Keratinocyte (primary cell): ENCODE measurements around the gene NR3C2. TPM values are rescaled to one million over a fixed set of nuclear protein-coding genes. Genes with fewer than 3 reads are reported as not detected.

Experiments used
- DNase-seq: peaks from one replicate; pipeline ENCODE4 v3.0.0-alpha.2; 2011; ENCODE audit warnings: low read depth, missing footprints, low spot score
- FAIRE-seq: peaks from 2 replicates; lab custom pipeline; 2011; peaks lifted over from hg19 to GRCh38; lab: Jason Lieb, UNC
- H2AFZ ChIP-seq: 2 replicates; pipeline ENCODE4 v1.6.0; 2012; ENCODE audit warnings: low read length, control low read depth, inconsistent platforms; ENCODE audit not compliant: control insufficient read depth
- H3K27ac ChIP-seq: 2 replicates; pipeline ENCODE4 v1.5.1; 2011; ENCODE audit warnings: low read length; ENCODE audit not compliant: control insufficient read depth, insufficient read depth
- H3K27me3 ChIP-seq: 3 replicates; pipeline ENCODE4 v1.6.0; 2011; ENCODE audit warnings: low read length; ENCODE audit not compliant: control insufficient read depth, insufficient read depth; ENCODE audit errors: extremely low read depth
- H3K36me3 ChIP-seq, 2 experiments: 2 replicates in 1 of 2; 3 replicates in 1 of 2; pipeline ENCODE4 v1.5.1; 2011; ENCODE audit warnings: low read length in 2 of 2, mild to moderate bottlenecking in 1 of 2; ENCODE audit not compliant: control insufficient read depth in 2 of 2, insufficient read depth in 2 of 2; ENCODE audit errors: extremely low read depth in 1 of 2
- H3K4me1 ChIP-seq: 3 replicates; pipeline ENCODE4 v1.5.1; 2011; ENCODE audit warnings: low read length; ENCODE audit not compliant: control insufficient read depth, insufficient read depth; ENCODE audit errors: extremely low read depth
- H3K4me2 ChIP-seq: 3 replicates; pipeline ENCODE4 v1.6.0; 2011; ENCODE audit warnings: low read depth, low read length; ENCODE audit not compliant: control insufficient read depth, insufficient read depth; ENCODE audit errors: extremely low read depth
- H3K4me3 ChIP-seq, 3 experiments: fragments of 200-600 bp in 1 of 3; sonication (generic) in 1 of 3; 2 replicates in 2 of 3; 3 replicates in 1 of 3; pipeline ENCODE4 v1.5.1; 2011 to 2016; ENCODE audit warnings: low read length in 3 of 3, mild to moderate bottlenecking in 3 of 3, control low read depth in 2 of 3, inconsistent platforms in 1 of 3, low read depth in 1 of 3, mixed read lengths in 1 of 3, mixed run types in 1 of 3, moderate library complexity in 1 of 3; ENCODE audit not compliant: control insufficient read depth in 2 of 3, insufficient read depth in 2 of 3; ENCODE audit errors: extremely low read depth in 1 of 3
- H3K79me2 ChIP-seq: 2 replicates; pipeline ENCODE4 v1.6.0; 2012; ENCODE audit warnings: low read length; ENCODE audit not compliant: control insufficient read depth, insufficient read depth
- H3K9ac ChIP-seq: 3 replicates; pipeline ENCODE4 v1.6.0; 2011; ENCODE audit warnings: low read length; ENCODE audit not compliant: control insufficient read depth, insufficient read depth; ENCODE audit errors: extremely low read depth
- H3K9me1 ChIP-seq: 3 replicates; pipeline ENCODE4 v1.6.0; 2011; ENCODE audit warnings: low read length; ENCODE audit not compliant: control insufficient read depth, insufficient read depth; ENCODE audit errors: extremely low read depth
- H3K9me3 ChIP-seq: 2 replicates; pipeline ENCODE4 v1.5.1; 2012; ENCODE audit warnings: low read depth, low read length; ENCODE audit not compliant: control insufficient read depth
- H4K20me1 ChIP-seq: 3 replicates; pipeline ENCODE4 v1.6.0; 2011; ENCODE audit warnings: low read length; ENCODE audit not compliant: control insufficient read depth, insufficient read depth; ENCODE audit errors: extremely low read depth
- EZH2 ChIP-seq: IDR thresholded peaks from one replicate; pipeline ENCODE4 v1.6.1; 2012; ENCODE audit warnings: inconsistent platforms, mild to moderate bottlenecking, low read length, moderate library complexity
- dilution Hi-C: fragments of 300-500 bp; cut with MboI; formaldehyde crosslinking; loops from one replicate; pipeline ENCODE4 v1.7.0; 2020; ENCODE audit warnings: low sequenced_read_pairs; ENCODE audit not compliant: extremely low pct_ligation_motif_present
- polyA plus RNA-seq, 5 experiments: library from polyadenylated mRNA; depleted of rRNA in 3 of 5; stranded (reverse) in 3 of 5; stranded (forward) in 1 of 5; unstranded in 1 of 5; fragments of >200 nt; gene quantifications; 1 replicate in 1 of 5; 2 replicates in 3 of 5; 3 replicates in 1 of 5; pipeline versions ENCODE4 v1.2.1 to v1.2.3, GENCODE V29; 2011 to 2012; ENCODE audit warnings: missing spikeins in 2 of 5, low read depth in 1 of 5, low replicate concordance in 1 of 5
- TF ChIP-seq, protein P1 (sequence below), 3 experiments: IDR thresholded peaks in 1 of 3; conservative IDR thresholded peaks in 1 of 3; optimal IDR thresholded peaks in 1 of 3; 2 replicates in 2 of 3; 3 replicates in 1 of 3; pipeline versions ENCODE3 to v1.5.1; 2011; ENCODE audit warnings: low read length in 3 of 3, mild to moderate bottlenecking in 3 of 3, moderate library complexity in 2 of 3, control low read depth in 1 of 3, inconsistent platforms in 1 of 3; ENCODE audit not compliant: insufficient read depth in 2 of 3; ENCODE audit errors: extremely low read depth in 1 of 3

NR3C2 gene
- polyA plus RNA-seq, 1 donor (not counting 4 experiments of a cell fraction or from before 2014, with no cell fraction given), result 1.5 TPM

DNA sequence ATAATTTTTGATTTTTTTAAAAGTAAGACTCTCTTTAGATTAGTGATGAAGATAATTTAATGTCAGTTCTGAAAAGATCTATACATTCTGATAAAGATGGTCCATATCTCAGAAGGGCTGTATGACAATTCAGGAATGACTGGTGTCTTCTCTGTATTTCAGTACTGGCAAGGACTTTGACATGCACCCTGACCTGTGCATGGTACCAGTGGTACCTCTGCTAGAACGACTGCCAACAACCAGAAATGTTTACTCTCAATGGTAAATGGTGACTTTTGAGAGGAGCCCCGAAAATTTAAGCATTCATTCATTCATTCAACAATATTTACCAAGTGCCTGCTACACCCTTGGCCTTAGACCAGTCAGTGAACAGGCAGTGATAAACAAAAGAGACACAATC is 4.8 kb downstream of the NR3C2 start:
- H3K9ac ChIP-seq, result no peak overlapping the region
- dilution Hi-C loops, result no loop called here
- TF ChIP-seq, protein P1, sequence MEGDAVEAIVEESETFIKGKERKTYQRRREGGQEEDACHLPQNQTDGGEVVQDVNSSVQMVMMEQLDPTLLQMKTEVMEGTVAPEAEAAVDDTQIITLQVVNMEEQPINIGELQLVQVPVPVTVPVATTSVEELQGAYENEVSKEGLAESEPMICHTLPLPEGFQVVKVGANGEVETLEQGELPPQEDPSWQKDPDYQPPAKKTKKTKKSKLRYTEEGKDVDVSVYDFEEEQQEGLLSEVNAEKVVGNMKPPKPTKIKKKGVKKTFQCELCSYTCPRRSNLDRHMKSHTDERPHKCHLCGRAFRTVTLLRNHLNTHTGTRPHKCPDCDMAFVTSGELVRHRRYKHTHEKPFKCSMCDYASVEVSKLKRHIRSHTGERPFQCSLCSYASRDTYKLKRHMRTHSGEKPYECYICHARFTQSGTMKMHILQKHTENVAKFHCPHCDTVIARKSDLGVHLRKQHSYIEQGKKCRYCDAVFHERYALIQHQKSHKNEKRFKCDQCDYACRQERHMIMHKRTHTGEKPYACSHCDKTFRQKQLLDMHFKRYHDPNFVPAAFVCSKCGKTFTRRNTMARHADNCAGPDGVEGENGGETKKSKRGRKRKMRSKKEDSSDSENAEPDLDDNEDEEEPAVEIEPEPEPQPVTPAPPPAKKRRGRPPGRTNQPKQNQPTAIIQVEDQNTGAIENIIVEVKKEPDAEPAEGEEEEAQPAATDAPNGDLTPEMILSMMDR (optimal IDR thresholded peaks at IDR 0.05 in 1 of 3, IDR thresholded peaks at IDR 0.05 in 1 of 3, conservative IDR thresholded peaks at IDR 0.05 in 1 of 3; ENCODE audit: extremely low read depth in 1 of 3, insufficient read depth in 2 of 3, low read length in 3 of 3), result no peak
- TF ChIP-seq EZH2, result no peak
- no peak overlapping the region for H3K27ac ChIP-seq
- no peak overlapping the region for H2AFZ ChIP-seq
- DNase-seq (no peak), FAIRE-seq (no peak)
- H3K27me3 ChIP-seq, result peaks cover 5% of the 10 kb centered on the region
- H3K4me1 ChIP-seq, result peaks cover 5% of the 10 kb centered on the region
- H3K36me3 ChIP-seq, result no peaks in the 10 kb centered on the region
- no peak overlapping the region for H3K4me3 ChIP-seq
- no peaks in the 10 kb centered on the region for H4K20me1 ChIP-seq
- no peaks in the 10 kb centered on the region for H3K9me3 ChIP-seq
- no peaks in the 10 kb centered on the region for H3K9me1 ChIP-seq
- no peaks in the 10 kb centered on the region for H3K79me2 ChIP-seq
- no peak overlapping the region for H3K4me2 ChIP-seq

DNA sequence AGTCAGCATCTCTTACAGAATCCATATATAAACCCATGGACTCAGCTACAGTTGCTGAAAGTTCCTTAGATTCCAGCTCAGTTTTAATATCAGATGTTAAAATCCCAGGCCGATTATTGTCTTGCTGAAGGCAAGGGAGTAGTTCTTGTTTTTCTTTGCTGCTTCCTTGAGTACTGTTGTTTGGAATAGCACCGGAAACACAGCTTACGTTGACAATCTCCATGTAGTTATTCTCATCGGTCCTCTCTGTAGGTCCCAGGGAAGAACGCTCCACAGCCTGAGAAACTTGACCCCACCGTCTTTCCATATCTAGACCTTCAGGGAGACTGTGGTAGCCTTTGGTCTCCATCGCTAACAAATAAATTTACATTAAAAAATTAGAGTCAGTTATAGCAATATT is 5.7 kb downstream of the NR3C2 start:
- no peak overlapping the region for H3K4me3 ChIP-seq
- no peak overlapping the region for H3K4me2 ChIP-seq
- TF ChIP-seq, protein P1 (optimal IDR thresholded peaks at IDR 0.05 in 1 of 3, IDR thresholded peaks at IDR 0.05 in 1 of 3, conservative IDR thresholded peaks at IDR 0.05 in 1 of 3; ENCODE audit: extremely low read depth in 1 of 3, insufficient read depth in 2 of 3, low read length in 3 of 3), result no peak
- TF ChIP-seq EZH2, result no peak
- no peaks in the 10 kb centered on the region for H3K9me1 ChIP-seq
- no peaks in the 10 kb centered on the region for H3K36me3 ChIP-seq
- H2AFZ ChIP-seq, result no peak overlapping the region
- no peaks in the 10 kb centered on the region for H3K9me3 ChIP-seq
- H3K9ac ChIP-seq, result no peak overlapping the region
- peaks cover 4% of the 10 kb centered on the region for H3K27me3 ChIP-seq
- dilution Hi-C loops, result no loop called here
- H3K79me2 ChIP-seq, result no peaks in the 10 kb centered on the region
- no peak for DNase-seq
- no peaks in the 10 kb centered on the region for H4K20me1 ChIP-seq
- no peak overlapping the region for H3K27ac ChIP-seq
- no peak for FAIRE-seq
- peaks cover 5% of the 10 kb centered on the region for H3K4me1 ChIP-seq
